CD4-positive, alpha-beta T cell treated with Interleukin-17A for 4 hours (primary cell): Measurements from ENCODE around the gene SIVA1.
A peak's percentile ranks its signal among the peaks of the same experiment; 100 is the strongest.

ENCODE experiments used
- DNase-seq: peaks from one replicate; pipeline ENCODE4 v3.0.0-alpha.2; 2020; ENCODE audit warnings: mixed read lengths

Gene SIVA1

DNA sequence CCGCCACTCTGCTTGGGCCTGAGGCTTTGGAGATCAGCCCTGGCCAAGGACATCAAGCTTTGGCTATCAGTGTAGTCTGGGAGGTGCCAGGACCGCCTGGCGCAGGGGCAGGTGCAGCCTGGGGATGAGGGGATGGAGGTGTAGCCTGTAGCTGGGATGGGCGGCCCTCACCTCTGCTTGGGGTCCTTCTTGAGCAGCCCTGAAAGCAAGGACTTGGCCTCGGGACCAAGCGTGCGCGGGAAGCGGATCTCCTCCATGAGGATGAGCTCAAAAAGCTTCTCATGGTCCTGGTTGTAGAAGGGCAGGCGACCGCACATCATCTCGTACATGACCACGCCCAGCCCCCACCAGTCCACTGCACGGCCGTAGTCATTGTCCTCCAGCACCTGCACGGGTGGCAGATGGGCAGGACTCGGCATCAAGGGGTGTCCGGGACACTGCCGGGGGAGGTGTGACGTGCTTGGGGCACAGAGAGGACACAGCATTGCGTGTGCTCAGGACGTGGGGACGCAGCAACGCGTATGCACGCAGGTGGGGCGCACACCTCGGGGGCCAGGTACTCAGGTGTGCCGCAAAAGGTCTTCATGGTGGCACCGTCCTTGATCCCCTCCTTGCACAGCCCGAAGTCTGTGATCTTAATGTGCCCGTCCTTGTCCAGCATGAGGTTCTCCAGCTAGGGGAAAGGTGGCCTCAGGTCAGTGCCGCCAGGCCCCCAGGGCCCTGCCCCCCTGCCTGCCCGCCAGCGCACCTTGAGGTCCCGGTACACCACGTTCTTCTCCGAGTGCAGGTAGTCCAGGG is 20.0 kb downstream of the SIVA1 start:
- no peak for DNase-seq

DNA sequence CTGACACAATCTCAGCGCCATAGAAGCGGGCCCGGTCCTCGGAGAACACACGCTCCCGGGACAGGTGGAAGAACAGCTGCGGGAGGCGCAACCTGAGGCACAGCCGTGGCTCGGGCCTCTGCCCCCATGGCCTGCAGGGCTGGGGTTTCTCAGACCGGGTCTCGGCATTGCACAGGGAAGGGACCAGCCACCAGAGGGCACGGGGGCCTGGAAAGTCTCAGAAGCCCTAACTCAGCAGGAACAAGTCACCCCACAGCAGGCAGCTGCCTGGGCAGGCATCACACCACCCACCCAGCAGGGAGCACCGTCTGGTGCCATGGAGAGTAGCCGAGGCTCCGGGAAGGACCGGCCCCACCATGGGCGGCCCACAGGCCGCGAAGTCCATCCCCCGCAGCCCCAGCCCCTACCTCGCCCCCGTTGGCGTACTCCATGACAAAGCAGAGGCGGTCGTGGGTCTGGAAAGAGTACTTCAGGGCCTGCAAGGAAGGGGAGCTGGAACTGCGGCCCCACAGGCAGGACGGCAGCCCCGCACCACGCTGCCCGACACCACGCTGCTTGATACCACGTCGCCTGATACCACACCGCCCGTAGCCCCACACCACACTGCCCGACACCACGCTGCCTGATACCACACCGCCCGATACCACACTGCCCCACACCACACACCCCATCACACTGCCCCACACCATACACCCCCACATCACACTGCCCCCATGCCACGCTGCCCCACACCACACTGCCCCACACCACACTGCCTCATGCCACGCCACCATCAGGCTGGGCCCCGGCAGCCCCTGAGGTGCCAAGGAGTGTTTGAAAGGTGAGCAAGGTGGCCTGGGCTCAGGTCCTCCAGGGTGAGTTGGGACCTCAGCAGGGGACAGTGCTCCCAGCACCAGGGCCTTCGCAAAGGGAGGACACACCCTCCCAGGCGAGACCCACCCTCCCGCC is 20.8 kb downstream of the SIVA1 start:
- no peak for DNase-seq

DNA sequence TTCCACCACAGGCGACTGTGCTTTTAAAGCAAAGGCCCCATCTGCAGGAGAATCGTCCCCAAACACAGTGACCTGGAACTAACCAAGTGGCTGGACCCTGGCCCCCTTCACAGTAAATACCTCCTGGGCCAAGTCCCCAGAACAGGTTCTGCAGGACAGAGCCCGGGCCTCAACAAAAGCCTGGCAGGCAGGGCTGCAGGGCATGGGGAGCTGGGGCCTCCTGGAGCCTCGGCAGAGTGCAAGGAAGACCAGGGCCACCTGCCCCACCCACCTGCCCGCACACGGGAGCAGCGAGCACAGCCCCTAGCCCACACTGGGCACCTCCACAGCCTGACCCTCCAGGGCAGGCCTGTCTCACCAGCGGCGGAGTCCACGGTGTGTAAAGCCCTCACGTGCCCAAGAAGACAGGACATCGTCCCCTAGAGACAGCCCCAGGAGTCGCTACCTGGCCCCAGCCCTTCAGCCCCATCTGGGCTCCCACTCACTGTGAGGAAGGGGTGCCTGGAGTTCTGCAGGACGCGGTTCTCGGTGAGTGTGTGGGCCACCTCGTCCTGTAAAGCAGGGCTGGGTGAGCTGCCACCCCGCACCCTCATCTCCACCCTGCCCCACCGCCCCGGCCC is 21.6 kb downstream of the SIVA1 start:
- DNase-seq = no peak

DNA sequence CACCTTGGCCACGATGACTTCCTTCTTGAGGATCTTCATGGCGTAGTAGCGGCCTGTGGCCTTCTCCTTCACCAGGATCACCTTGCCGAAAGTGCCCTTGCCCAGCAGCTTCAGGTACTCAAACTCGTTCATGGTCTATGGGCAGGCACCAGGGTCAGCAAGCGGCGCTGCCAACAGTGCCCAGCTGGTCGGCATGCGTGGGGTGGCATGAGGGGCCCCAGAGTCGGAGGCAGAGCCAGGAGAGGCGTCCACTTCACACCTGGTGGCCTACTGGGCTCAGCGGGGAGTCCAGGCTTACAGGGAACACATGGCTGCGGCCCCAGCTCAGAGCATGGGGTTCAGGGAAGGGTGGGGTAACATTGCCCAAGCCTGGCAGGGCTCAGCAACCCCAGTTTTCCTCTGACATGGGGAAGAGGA is 22.1 kb downstream of the SIVA1 start:
- DNase-seq = no peak

DNA sequence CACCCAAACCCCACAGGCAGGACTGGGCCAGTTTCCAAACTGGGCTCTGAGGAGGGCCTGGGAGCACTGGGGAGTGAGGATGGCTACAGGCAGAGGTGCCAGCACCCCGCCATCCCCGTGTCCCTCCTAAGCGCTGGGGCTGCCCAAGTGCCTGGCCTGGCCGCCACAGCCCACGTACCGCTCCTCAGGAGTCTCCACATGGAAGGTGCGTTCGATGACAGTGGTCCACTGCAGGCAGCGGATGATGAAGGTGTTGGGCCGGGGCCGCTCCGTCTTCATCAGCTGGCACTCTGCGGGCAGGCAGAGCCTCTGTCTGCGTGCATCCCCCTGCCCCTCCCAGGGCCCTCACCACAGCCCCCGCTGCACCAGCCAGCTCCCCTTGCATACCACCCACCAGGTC is 23.5 kb downstream of the SIVA1 start:
- DNase-seq = no peak

DNA sequence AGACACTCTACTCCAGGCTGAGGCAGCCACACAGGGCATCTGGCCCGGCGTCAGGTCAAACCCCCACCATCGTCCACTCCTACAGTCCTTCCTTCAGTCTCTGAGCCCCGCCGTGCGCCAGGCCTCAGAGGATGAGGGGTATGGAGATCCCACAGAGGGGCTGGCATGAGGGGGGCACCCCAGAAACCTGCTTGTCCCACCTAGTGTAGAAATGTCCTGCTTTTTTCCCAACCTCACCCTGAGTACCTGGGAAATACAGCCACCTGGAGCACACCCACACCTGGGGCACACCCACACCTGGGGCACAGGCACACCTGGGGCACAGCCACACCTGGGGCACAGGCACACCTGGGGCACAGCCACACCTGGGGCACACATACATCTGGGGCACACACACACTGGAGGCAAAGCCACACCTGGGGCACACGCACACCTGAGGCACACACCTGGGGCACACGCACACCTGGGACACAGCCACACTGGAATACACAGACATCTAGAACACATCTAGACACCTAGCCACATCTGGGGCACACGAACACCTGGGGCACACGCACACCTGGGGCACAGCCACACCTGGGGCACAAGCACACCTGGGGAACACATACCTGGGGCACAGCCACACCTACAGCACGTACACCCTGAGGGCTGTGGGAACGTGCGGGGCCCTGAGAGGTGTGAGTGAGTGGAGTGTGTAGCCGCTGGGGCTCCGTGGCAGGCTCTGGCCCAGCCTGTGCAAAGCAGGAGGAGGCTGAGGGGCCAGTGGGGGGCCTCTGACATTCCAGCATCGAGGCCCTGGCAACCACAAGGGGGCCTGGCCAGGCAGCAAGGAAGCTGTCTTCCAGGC is 24.2 kb downstream of the SIVA1 start:
- no peak for DNase-seq

DNA sequence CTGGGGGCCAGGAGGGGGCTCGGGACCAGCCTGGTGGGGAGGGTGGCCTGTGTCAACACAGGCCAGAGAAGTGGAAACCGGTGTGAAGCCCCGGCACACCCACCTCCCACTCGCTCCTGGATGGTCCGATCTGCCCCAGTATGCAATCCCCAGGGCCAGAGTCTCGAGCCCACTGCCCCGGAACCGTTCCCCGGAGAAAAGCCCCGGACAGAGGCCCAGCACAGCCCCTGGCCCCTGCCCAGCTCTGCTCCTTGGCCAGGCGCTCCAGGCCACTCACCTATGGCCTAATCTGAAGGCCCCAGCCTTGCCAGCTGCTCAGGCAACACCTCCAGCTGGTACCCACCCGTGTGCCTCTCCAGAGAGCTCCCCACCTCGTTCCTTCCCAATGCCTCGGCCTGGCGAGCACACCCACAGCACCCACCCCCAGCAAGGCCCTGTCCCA is 24.9 kb downstream of the SIVA1 start:
- no peak for DNase-seq

DNA sequence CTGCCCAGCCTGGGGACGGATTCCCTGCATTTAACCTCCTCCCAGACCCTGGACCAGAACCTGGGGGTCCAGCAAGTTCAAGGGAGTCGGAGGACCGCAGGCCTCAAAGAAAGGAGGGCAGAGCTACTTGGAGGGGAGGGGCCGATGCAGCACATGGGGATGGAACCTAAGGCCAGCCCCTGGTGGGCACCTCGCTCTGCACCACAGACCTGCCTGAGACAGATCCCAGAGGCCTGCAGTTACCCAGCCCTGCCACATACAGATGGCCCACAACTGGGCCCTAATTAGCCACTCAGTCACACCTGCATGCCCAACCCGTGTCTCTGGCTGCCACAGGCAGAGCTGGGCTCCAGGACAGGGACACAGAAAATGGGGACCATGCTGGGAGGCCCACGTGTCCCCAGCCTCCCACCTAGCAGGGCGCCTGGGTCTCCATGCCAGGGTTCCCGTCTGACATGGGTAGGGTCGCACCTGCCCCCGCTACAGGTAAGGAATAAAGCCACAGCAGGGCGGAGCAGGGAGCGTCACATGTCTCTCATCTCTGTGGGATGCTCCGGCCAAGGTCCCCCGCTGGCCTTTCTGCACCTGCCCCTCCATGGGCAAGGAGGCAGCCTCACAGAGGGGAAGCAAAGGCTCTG is 25.9 kb downstream of the SIVA1 start:
- DNase-seq = no peak

DNA sequence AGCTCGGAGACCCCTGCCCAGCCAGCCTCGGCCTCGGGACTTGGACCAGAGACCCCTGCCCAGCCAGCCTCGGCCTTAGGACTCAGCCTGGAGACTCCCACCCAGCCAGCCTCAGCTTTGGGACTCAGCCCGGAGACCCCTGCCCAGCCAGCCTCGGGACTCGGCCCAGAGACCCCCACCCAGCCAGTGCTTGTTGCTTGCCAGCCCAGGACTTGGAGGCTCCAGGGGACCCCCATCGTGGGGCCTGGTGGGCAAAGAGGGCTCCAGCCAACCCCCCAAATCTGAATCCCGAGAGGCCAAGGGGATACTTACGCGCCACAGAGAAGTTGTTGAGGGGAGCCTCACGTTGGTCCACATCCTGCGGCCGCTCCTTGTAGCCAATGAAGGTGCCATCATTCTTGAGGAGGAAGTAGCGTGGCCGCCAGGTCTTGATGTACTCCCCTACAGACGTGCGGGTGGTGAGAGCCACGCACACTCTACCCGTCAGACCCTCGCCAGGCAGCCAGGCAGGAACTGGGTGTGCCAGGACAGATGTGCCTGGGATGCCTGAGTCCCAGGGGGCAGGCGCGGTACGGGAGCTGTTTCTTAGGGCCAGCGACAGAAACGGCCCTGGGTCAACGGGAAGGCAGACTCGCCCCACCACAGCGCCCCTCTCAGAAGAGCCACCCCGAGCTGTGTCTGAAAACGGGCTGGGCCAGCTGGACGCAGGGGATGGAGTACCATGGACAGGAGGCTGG is 27.0 kb downstream of the SIVA1 start:
- no peak for DNase-seq

DNA sequence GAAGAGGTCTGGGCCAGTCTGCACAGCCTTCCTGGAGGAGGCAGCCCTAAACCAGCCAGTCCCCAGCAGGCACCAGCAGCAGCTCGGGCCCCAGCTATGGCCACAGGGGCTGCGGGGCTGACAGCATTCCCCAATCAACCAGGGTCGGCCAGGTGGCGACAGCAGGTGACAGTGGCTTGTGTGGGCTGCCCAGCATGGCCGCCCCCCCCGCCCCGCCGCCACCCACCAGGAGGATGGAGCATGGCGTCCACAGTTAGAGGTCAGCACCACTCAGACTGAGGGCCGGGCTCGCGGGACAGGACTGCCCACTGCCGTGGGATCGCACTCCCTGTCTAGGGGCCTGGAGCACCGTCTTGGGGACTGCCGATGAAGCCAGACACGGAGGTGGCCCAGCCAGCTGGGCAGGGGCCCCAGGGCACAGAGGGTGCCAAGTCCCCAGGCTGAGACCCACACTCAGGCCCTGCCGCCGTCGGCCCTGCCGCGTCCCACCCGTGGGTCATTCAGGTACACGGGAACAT is 27.6 kb downstream of the SIVA1 start:
- DNase-seq = no peak

DNA sequence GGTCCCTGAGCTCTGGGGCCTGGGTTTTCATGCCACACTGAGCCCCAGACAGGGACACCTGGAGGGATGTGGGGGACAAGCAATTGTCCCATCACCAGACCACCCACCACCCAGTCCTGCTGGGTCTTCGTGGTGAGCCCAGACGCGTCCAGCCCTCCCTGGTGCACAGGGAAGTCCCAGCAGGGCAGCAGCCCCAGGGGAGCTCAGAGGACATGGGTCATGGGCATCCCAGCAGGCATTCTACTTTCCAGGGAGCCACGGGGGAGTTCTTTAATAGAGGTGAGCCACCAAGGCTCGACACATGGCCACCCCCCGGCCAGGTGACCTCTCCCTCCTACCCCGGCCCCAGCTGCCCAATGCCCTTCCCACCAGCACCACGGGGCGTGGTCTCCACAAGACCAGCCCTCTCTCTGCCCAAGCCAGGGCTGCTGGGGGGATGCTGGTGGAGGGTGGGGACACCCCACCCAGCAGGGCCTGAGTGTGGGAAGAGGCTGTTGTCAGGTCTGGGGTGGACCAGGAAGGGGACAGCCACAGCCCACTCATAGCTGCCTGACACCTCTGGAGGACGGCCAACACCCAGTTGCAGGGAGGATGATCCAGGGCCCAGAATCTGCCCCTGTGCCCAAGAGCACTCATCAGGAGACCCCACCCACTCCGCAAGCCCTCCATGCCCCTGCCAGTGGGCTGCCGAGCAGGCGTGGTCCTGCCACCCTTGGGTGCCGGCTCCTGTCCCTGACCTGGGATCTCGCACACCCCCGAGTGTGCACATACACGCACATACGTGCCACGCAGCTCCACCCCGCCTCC is 28.5 kb downstream of the SIVA1 start:
- DNase-seq = no peak

DNA sequence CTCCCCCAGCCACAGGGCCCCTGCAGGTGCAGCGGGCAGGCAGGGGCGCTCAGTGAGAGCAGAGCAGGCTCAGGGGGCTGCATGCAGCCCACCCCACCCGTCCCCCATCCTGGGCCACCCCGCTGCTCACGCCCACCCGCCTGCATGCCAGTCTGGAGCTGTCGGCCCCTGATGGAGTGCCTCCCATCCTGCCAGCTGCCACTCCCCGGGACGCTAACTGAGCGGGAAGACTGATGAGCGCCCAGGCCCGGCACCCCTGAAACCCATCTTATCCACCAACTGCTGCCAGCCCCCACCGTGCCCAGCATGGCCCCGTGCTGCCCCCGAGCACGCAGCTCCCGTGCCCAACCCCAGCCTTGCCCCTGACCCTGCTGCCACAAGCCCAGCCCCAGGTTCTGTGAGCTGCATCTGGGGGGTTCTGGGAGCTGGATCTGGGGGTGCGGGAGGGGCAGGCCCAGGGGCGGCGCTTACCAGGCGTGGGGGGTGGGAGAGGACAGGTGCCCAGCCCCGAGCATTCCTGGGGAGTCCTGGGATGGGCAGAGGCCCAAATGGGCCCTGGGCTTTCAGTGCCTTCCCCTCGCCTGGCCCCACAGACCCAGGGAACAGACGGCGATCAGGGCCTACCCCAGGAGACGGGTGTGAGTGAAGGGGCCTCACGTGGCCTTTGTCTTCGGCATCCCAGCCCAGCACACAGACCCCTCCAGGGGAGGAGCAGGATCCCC is 29.3 kb downstream of the SIVA1 start:
- DNase-seq = no peak

DNA sequence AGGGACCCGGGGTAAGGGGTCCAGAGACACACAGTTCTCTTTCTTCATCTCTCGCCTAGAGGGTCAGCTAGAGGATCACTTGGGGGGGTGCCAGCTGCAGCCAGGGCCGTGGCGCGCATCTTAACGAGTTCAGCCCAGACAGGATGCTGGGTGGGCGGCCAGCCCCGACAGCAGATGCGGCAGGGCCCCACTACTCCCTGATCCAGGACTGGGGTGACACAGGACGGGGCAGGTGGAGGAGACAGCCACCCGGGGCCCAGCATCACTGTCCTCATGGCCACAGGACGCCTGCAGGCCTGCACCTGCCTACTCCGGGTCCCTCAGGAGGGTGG is 29.8 kb downstream of the SIVA1 start:
- no peak for DNase-seq

DNA sequence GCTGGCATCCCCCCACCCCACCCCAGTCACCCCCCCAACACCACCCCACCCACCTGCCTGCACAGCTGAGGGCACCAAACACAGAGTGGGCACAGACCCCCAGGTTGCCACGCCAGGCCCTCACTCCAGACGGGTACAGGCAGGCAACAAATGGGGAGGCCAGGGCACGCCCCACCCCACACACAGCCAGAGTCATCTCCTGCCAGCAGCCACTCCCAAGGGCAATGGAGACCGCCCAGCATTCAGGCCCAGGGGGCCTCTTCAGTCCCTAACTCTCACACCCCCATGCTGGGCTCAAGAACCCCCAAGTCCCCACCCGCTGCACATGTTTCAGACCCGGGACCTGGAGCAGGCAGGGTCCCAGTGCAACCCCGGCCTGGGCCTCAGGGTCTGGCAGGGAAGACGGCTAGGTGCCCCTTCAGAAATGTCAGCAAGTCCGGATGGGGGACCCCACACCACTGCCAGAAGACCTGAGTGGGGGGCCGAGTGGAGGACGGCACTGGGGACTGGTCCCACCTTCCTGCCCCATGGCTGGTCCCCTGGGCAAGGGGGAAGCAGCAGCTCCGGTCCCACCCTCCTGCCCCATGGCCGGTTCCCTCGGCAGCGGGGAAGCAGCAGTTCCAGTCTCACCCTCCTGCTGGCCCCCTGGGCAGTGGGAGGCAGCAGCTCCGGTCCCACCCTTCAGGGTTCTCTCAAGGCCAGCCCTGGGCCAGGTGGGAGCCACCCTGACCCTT is 30.7 kb downstream of the SIVA1 start:
- no peak for DNase-seq

DNA sequence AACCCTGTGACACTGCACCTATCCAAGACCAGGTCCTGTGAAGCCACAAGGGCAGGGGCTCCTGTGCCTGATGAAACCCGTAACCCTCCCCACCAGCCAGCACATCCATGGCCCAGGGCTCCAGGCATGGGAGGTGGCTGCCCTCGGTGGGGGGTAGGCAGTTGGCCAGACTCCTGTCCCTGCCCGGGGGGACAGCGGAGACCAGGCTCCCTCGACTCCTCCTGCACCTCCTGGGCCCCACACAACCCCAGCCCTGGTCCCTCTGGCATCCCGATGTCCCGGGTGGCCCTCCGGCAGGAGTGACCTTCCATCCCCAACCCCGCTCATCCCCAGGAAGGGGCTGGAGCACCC is 31.2 kb downstream of the SIVA1 start:
- no peak for DNase-seq

DNA sequence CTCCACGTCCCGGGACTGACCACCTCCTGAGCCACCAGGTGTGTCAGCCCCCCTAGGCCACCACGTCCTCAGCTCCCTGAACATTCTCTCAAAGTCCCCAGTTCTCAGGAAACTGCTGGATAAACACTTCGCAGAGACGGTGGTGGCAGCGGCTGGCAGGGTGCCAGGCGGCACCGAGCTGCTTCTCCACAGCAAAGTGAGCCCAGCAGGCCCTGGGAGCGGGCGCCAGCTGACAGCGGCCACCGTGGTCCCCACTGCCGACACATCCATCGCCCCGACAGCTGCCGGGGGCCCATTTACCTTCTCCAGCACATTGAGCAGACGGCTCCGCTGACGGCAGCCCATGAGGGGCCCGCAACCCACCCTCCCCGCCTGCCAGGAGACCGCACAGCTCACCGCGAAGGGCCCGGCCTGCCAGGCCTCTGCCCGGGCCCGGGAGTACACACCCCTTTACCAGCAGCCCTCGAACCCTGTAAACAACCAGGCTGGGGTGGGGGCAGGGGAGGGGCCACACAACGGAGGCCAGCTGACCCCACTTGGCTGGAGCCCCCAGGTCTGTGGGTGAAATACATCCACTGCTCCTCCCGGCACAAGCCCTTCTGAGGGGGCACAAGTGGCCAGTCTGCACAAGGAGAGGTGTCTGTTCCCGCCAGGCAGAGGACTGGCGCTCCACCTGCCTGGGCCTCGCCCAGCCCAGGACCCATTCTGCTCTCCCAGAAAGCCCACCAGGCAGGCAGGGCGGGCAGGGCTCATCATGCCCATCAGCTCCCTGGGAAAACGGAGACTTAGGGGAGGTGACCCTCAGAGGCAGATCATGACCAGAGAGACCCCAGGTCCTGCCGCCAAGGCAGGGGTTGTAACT is 32.1 kb downstream of the SIVA1 start:
- no peak for DNase-seq

DNA sequence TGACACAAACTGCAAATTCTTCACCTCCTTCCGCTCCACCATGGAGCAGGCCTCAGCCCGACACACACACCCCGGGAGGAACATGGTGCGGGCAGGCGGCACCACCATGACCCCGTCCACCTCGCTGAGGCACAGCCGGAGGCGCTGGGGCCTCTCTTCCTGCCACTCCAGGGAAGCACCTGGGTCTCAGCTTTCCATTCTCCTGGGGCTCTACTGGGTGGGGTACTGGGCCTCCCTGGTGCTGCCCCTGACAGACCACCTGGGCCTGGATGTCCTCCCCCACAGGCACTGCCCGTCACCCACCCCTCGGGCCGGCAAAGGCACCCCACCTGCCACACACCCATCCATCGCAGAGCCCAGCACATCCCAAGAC is 32.7 kb downstream of the SIVA1 start:
- no peak for DNase-seq

DNA sequence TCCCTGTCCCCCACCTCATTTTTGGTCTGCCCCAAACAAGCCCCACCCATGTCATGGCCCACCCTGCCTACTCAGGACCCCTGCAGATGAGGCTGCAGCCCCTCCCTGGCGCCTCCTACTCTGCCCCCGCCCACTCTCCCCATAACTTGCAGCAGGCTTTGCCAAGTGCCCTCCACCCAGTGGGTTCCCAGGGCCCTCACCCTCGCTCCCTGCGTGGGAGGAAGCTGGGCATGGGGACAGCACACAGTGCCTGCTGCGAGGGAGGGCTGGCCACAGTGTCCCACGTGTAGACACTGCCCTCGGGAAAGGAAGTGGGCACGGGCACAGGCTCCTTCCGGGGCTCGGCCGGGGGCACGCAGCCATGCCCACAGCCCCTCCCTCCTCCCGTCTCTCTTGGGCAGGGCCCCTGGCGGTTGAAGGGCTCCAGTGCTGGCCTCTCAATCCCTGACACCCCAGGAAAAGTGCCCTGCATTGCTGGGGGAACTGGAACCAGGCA is 33.2 kb downstream of the SIVA1 start:
- peak; percentile 28 for DNase-seq
